NCI-H1694 treated with DMSO at 0.1 percent for 48 hours (cell line): Measurements from ENCODE around the gene SLC6A6.
"Not testable (repeated sequence)": the region's sequence is repeated elsewhere in the genome, so short reads cannot be mapped to it uniquely, and the experiment has no call there.

Source experiments
- DNase-seq: peaks from one replicate; lab custom pipeline; 2025; lab: John Stamatoyannopoulos, UW

Gene SLC6A6

DNA sequence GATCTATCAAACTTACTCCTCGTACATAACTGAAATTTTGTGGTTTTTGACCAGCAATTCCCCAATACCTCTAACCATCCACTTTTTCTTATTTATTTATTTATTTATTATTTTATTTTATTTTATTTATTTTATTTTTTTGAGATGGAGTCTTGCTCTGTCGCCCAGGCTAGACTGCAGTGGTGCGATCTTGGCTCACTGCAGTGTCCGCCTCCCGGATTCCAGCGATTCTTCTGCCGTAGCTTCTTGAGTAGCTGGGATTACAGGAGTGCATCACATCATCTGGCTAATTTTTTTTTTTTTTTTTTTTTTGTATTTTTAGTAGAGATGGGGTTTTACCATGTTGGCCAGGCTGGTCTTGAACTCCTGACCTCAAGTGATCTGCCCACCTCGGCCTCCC, 35.3 kb downstream of the SLC6A6 start:
- DNase-seq: not testable (repeated sequence)

- no peak for DNase-seq
Measured at GRCh38 chr3:14438262-14438661, 35.9 kb downstream of the SLC6A6 start.

DNA sequence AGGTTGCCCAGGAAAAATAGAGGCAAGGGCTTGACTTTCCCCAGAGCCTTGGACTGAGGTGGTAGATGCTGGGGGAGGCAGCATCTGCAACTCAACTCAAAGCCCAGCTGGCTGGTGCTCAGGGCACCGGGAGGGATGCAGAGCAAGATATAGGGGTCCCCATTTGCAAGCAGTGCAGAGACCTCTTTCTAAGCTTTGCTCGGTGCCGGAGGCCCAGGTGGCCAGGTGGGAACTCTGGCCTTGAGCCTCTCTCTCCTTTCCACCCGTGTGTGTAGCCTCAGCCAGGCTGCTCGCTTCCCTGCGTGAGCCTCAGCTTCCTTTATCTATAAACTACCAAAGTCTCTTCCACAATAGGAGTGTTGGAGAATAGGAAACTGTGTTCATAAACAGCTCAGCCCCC, 36.5 kb downstream of the SLC6A6 start:
- no peak for DNase-seq

- DNase-seq: no peak
Measured at GRCh38 chr3:14439501-14440167, 37.2 kb downstream of the SLC6A6 start.

DNA sequence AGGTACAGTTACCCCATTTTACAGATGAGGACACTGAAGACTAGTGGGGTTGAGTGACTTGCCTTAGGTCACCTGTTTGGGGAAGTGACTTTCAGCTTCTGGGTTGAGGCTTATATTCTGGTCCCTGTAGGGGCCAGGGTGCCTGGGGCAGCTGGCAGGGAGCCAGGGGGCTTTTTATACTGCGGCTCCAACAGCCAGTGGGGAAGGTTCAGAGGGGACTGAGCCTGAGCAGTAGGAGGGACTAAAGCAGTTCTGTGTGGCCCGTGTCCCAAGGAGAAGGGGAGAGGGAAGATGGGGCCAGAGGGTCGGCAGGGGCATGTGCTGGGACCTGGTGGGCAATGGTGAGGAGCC, 37.7 kb downstream of the SLC6A6 start:
- DNase-seq: no peak

DNA sequence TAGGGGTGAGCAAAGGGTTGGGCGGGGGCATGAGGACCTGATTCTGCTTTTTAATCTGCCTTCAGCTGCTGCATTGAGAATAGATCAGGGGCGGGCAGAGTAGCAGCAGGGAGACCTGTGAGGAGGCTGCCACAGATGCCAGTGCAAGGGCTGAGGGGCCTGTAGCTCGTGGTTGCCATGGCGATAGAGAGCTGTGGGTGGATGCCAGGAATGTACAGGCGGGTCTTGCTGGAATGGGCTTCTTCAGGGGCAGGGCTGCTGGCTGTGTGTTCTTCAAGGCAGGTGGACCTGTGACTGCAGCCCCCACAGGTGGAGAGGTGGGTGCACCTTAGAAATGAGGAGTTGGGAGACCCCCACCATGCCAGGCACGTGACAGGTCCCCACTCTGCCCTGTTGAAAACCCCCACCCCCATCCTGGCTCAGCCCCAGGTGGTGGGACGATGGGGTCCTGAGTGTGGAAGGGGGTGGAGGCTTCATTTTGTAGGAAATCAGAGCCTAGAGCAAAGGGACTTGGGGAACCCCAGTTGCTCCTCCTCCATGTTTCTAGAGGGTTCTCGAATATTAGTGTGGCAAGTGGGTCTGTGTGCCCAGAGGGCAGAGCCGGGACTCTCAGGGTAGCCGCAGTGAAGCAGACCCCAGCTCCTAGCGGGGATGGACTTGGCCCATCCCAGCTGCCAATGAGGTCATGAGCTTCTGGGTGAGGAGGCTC, 38.3 kb downstream of the SLC6A6 start:
- DNase-seq: peak; percentile 39

DNA sequence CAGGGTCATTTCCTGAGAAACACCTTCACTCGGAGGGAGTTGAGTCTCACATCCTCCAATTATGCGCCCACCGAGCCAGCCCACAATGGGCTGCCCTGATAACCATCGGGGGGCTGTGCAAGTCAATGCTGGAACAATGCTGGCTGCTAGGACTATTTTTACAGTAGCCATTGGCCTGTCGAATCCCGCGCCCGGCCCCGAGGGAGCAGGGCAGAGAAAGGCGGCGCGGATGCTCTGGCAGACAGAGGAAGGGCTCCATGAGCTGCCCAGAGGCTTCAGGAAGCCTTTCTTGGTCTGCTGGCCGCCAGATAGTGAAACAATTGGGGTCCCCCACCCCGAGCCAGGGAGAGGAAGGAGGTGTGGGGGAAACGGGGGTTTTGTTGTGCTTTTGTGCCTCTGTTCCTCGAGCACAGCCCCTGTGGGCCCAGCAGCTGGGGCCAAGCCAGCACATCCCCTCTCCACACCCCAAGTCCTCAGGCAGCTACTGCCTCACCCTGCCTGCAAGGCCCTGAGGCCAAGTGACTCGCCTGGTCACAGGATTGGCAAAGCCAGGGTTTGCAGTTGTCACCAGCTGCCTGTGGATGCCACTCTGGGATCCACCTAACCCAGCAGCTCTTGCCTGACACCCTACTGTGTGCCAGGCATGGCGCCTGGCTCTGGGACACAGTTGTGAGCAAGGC, 39.0 kb downstream of the SLC6A6 start:
- DNase-seq: no peak

GRCh38 chr3:14441920-14442300, 39.5 kb downstream of the SLC6A6 start:
- no peak for DNase-seq

- no peak for DNase-seq
Measured at GRCh38 chr3:14444380-14444779, 42.0 kb downstream of the SLC6A6 start.

- no peak for DNase-seq
Measured at GRCh38 chr3:14445773-14446172, 43.4 kb downstream of the SLC6A6 start.

DNA sequence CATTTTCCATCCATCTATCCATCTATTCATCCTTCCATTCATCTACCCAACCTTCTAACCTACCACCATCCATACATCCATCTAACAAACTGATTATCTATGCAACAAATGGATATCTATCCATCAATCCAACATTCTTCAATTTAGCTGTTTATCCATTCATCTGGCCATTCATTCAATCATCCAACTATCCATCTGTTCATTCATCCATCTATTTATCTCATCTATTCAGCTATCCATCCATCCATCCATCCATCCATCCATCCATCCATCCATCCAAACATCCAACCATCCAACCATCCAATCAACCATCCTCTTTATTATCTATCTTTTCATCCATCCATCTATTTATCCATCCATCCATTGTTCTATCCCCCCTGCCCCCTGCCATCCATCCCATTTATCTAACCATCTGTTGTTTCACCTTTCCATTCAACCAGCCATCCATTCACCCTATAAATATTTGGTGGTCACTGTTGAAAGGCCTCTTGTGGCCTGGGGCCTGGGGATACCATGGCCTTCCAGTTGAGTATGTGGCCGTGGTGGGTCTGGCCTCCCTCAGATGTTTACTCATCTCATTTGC, 44.7 kb downstream of the SLC6A6 start:
- DNase-seq: no peak

DNA sequence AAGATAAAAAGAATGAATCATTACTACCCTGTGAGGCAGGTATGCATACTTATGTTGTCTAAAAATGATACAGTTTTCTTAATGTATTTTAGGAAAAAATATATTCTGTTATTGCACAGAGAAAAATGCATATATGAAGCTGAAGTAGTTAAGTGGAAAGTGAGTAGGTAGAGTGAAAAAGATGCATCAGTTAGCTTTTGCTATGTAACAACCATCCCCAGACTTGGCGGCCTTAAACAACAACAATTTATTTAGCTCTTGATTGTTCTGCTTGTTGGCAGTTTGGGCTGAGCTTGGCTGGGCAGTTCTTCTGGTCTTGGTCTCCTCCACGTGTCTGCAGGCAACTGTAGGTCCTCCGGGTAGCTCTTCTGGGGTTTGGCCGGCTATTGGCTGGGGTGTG, 45.7 kb downstream of the SLC6A6 start:
- no peak for DNase-seq

- no peak for DNase-seq
Measured at GRCh38 chr3:14448756-14449727, 46.6 kb downstream of the SLC6A6 start.

- DNase-seq: no peak
Measured at GRCh38 chr3:14450506-14450905, 48.1 kb downstream of the SLC6A6 start.

GRCh38 chr3:14450922-14451606, 48.7 kb downstream of the SLC6A6 start:
- DNase-seq: no peak

DNA sequence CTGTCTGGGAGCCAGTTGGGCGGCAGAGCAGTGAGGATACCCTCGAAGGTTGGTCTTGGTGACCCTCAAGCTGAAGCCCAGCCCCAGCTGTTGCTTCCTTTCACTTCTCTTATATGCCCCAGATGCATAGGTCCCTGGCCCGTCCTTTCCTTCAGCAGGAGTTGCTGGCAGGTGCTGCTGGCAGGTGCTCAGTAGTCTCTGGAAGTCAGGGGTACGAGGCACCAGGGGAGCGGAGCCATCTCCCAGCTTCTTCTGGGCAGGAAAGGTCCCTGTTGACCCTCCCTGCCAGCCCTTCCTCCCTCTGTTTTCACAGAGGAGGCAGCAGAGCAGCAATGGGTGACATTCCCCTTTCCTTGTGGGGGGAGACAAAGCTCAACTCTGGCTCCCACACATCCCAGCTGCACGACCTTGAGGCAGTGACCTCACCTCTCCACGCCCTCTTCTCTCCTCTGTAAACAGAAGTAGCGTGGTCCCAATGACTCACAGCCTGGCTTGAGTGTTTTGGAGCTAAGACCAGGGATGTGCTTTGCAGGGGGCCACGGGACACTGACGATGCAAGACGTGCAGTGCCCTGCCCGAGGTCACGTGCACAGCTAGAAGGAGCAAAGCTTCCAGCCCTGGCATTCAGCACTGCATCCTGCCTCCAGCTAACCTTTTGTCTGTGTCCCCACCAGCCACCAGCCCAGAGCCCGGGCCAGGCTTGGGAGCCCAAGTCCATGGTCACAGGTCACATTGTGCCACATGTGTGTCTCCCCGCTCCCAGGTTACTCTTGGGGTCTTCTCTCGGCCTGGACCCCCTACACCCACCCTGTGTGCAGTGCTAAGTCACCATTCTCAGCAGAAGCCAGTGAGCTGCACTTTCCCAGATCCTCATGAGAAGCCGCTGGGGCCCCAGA, 49.7 kb downstream of the SLC6A6 start:
- no peak for DNase-seq

GRCh38 chr3:14452740-14453710, 50.6 kb downstream of the SLC6A6 start:
- no peak for DNase-seq

DNA sequence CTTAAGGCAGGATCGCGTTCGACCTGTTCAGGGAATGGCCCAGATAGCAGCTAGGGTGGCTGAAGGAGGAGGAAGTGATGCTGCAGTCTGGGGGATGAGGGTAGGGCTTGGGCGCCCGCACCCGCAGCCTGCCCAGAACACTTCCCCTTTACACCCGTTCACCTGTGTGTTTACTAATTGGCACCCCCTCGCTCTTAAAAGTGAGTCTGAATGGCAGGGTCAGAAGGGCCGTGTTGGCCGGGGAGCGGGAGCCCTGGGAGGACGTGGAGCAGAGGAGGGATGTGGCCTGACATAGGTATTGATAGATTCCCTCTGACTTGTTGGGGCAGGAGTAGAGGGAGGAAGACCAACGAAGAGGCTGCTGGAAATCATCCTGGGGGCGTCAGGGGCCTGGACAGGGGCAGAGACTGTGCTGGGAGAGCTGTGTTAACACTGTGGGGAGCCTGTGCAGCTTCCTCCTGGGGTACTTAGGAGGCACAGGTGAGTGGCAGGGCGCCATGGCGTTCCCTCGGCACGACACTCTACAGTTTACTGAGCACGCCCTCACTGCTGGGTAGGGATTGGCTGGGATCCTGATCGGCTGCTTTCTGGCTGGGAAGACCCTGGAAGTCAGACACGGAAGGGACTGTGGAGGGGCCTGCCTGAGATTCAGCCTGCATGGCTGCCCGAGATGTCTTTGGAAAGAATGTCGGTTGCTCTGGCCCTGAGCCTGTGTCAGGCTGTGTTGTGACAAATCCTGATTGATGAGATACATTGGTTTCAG, 51.7 kb downstream of the SLC6A6 start:
- DNase-seq: no peak
